Measurements from ENCODE around the gene BCL2L14.
A peak's percentile ranks its signal among the peaks of the same experiment; 100 is the strongest.

Gene BCL2L14

DNA sequence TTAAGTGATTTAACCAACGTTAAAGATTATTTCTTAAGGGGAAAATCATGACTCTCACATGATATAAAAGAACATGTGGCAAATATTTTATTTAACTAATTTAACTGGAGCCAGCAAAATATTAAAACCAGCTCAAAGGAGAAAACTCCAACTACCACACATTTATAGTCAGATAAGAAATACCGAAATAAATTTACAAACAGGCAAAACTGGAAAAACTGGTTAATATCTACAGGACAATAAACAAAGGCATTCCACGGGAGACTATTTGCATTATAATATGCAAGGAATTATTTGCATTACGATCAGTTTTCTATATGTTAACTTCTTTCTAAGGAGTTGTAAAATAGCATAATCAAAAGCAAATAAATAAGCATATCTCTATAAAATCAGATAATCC lies 13.8 kb upstream of the BCL2L14 start:
- no peaks in the 10 kb centered on the region for H3K79me2 ChIP-seq (ENCODE audit: control insufficient read depth, insufficient read depth, low read length, unreplicated experiment)
- H3K27me3 ChIP-seq (ENCODE audit: insufficient read depth, low read length): no peaks in the 10 kb centered on the region
- no peak overlapping the region for H3K4me3 ChIP-seq (ENCODE audit: low read depth, low read length)
- H3K4me1 ChIP-seq (ENCODE audit: control insufficient read depth, insufficient read depth, low read length, unreplicated experiment): no peaks in the 10 kb centered on the region
- no peak overlapping the region for H3K27ac ChIP-seq (ENCODE audit: low read depth, low read length)
- no peaks in the 10 kb centered on the region for H3K36me3 ChIP-seq (ENCODE audit: insufficient read depth, low read length)
- H2AFZ ChIP-seq (ENCODE audit: low read length, unreplicated experiment): no peak overlapping the region

DNA sequence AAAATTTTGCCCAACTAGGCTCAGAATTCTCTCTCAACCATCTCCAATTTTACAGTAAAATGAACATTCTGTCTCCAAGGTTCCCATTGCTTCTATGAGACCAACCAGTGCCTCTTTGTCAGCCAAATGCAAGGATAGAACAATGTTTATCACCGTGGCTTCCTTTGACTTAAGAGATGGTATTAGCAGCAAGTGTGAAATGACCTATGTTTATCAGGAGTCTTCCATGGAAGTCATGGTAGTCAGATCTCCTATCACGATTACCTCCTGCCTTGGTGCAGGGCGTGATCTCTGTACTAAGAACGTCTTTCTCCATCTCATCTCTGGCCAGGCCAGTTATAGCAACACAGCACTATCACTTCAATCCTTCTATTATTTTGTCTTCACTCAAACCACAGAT lies 6.1 kb upstream of the BCL2L14 start:
- H3K79me2 ChIP-seq (ENCODE audit: control insufficient read depth, insufficient read depth, low read length, unreplicated experiment): no peaks in the 10 kb centered on the region
- no peaks in the 10 kb centered on the region for H3K36me3 ChIP-seq (ENCODE audit: insufficient read depth, low read length)
- no peak overlapping the region for H2AFZ ChIP-seq (ENCODE audit: low read length, unreplicated experiment)

DNA sequence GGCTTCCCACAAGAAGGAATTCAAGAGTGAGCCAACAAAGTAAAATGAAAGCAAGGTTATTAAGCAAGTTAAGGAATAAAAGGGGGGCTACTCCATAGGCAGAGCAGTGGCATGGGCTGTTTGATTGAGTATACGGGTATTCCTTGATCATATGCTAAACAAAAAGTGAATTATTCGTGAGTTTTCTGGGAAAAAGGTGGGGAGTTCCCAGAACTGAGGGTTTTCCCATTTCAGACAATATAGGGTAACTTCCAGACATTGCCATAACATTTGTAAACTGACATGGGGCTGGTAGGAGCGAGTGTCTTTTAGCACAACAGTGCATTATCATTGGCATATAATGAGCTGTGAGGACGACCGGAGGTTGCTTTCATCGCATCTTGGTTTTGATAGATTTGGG lies 2.0 kb upstream of the BCL2L14 start:
- Histone ChIP-seq H3K36me3 (ENCODE audit: insufficient read depth, low read length) (no peaks in the 10 kb centered on the region), H3K27me3 (ENCODE audit: insufficient read depth, low read length) (peaks cover 23% of the 10 kb centered on the region)

More for the DNA sequence above, 6.1 kb upstream of the BCL2L14 start:
- H3K4me3 ChIP-seq (ENCODE audit: low read depth, low read length): no peak overlapping the region
- H3K27ac ChIP-seq (ENCODE audit: low read depth, low read length): no peak overlapping the region
- H3K27me3 ChIP-seq (ENCODE audit: insufficient read depth, low read length): peaks cover 10% of the 10 kb centered on the region; the same call in 1 of the 2 replicates
- H3K4me1 ChIP-seq (ENCODE audit: control insufficient read depth, insufficient read depth, low read length, unreplicated experiment): no peaks in the 10 kb centered on the region

DNA sequence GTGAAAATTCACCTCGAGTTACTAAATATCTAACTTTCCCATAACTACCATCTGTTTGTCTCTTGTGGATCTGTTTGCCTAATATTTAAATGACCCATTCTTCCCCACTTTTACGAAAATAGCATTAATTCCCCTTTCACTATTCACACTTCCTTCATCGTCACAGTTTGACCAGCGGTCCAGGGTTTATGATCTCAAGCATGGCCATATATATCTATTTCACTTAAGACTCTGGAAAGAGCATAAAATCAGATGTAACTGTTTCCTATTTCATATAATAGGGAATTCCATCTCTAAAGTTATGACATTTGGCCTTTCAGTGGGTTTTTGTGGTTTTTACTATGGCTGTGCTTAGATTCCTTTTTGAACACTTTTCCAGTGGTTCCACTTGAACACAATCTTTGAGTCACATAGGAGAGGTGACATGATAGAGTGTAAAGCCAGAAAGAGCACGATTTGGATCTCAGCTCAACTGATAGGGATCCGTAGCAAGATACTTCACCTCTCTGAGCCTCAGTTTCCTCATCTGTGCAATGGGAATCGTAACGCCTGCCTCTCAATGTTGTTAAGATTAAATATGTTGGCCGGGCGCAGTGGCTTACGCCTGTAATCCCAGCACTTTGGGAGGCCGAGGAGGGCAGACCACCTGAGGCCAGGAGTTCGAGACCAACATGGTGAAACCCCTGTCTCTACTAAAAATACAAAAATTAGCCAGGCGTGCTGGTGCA lies 754 bp upstream of the BCL2L14 start:
- H2AFZ ChIP-seq (ENCODE audit: low read length, unreplicated experiment): no peak overlapping the region
- no peaks in the 10 kb centered on the region for H3K36me3 ChIP-seq (ENCODE audit: insufficient read depth, low read length)
- peaks cover 23% of the 10 kb centered on the region for H3K27me3 ChIP-seq (ENCODE audit: insufficient read depth, low read length)
- H3K4me3 ChIP-seq (ENCODE audit: low read depth, low read length): no peak overlapping the region
- H3K79me2 ChIP-seq (ENCODE audit: control insufficient read depth, insufficient read depth, low read length, unreplicated experiment): no peaks in the 10 kb centered on the region
- no peak overlapping the region for H3K27ac ChIP-seq (ENCODE audit: low read depth, low read length)
- H3K4me1 ChIP-seq (ENCODE audit: control insufficient read depth, insufficient read depth, low read length, unreplicated experiment): no peaks in the 10 kb centered on the region

More for the DNA sequence above, 2.0 kb upstream of the BCL2L14 start:
- Histone ChIP-seq H2AFZ (ENCODE audit: low read length, unreplicated experiment) (no peak overlapping the region), H3K4me3 (ENCODE audit: low read depth, low read length) (no peak overlapping the region), H3K4me1 (ENCODE audit: control insufficient read depth, insufficient read depth, low read length, unreplicated experiment) (no peaks in the 10 kb centered on the region), H3K27ac (ENCODE audit: low read depth, low read length) (no peak overlapping the region), H3K79me2 (ENCODE audit: control insufficient read depth, insufficient read depth, low read length, unreplicated experiment) (no peaks in the 10 kb centered on the region)

DNA sequence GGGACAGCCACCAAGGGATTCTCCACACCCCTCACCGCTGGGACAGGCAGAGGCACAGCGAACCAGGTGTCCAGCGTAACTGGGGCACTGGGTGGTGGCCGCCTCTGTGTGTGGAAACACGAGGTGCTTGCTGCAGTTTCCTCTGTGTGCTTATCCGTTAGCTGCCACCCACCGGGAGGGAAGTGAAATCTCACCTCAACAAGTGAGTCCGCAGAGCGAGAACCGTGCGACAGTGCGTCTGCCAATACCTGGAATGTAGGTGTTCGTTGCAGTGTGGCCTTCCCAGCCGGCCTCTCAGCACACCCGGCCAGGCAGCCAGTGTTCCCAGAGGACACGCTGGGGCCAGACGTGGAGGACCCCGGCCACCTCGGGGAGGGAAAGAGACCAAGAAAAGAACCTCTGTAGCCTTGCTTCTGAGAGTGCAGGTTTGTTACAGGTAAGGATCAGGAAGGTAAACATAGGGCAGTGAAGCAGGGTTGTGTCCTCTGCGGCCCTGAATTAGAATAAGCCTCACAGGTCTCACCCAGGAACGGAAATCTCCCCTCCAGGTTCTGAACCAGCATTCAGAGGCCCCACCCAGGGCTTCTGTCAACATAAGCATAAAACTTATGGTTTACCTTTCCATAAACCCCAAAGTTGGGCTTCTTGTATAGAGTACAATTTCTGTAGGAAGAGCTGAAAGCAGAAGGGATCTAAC lies 1.5 kb downstream of the BCL2L14 start:
- Histone ChIP-seq H2AFZ (ENCODE audit: low read length, unreplicated experiment) (no peak overlapping the region), H3K4me3 (ENCODE audit: low read depth, low read length) (no peak overlapping the region), H3K4me1 (ENCODE audit: control insufficient read depth, insufficient read depth, low read length, unreplicated experiment) (no peaks in the 10 kb centered on the region), H3K79me2 (ENCODE audit: control insufficient read depth, insufficient read depth, low read length, unreplicated experiment) (no peaks in the 10 kb centered on the region), H3K36me3 (ENCODE audit: insufficient read depth, low read length) (no peaks in the 10 kb centered on the region), H3K27ac (ENCODE audit: low read depth, low read length) (no peak overlapping the region), H3K27me3 (ENCODE audit: insufficient read depth, low read length) (peaks cover 23% of the 10 kb centered on the region)

DNA sequence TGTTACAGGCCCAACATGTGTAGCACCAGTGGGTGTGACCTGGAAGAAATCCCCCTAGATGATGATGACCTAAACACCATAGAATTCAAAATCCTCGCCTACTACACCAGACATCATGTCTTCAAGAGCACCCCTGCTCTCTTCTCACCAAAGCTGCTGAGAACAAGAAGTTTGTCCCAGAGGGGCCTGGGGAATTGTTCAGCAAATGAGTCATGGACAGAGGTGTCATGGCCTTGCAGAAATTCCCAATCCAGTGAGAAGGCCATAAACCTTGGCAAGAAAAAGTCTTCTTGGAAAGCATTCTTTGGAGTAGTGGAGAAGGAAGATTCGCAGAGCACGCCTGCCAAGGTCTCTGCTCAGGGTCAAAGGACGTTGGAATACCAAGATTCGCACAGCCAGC lies 8.6 kb downstream of the BCL2L14 start:
- Histone ChIP-seq H2AFZ (ENCODE audit: low read length, unreplicated experiment) (no peak overlapping the region), H3K27ac (ENCODE audit: low read depth, low read length) (no peak overlapping the region), H3K36me3 (ENCODE audit: insufficient read depth, low read length) (no peaks in the 10 kb centered on the region), H3K4me1 (ENCODE audit: control insufficient read depth, insufficient read depth, low read length, unreplicated experiment) (peaks cover 11% of the 10 kb centered on the region), H3K4me3 (ENCODE audit: low read depth, low read length) (no peak overlapping the region), H3K79me2 (ENCODE audit: control insufficient read depth, insufficient read depth, low read length, unreplicated experiment) (no peaks in the 10 kb centered on the region), H3K27me3 (ENCODE audit: insufficient read depth, low read length) (no peaks in the 10 kb centered on the region)

DNA sequence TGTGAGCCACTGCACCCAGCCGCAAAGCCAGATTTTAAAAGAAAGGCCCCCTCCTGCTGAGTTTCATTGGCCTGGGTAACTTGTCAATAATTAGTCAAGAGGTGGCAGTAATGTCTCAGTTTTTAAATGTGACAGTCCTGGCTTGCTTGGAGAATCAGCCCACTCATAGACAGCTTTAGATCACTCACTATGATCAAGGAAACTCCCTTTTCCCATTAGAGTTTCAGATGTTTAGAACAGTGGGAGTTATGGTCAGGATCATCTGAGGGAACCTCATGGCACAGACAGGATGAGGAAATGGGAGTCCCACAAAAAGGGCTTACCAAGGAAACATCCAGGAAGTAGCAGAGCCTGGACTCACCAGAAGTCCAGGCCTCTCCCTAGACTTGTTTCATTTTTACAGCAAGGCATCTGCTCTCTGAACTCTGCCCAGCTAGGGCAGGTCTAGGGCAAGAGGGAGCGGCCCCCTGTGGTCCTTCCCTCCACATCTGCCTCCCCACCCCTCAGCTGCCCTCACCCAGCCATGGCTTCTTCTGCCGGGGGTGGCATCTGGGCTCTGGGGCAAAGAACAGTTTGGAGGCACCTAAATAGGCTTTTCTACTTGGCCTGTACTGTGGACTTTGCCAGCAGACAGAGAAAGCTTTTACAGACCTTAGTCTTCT lies 11.2 kb downstream of the BCL2L14 start:
- Histone ChIP-seq H3K27me3 (ENCODE audit: insufficient read depth, low read length) (no peaks in the 10 kb centered on the region), H2AFZ (ENCODE audit: low read length, unreplicated experiment) (peak overlapping the region; percentile 96), H3K79me2 (ENCODE audit: control insufficient read depth, insufficient read depth, low read length, unreplicated experiment) (no peaks in the 10 kb centered on the region), H3K4me1 (ENCODE audit: control insufficient read depth, insufficient read depth, low read length, unreplicated experiment) (peaks cover 11% of the 10 kb centered on the region), H3K36me3 (ENCODE audit: insufficient read depth, low read length) (no peaks in the 10 kb centered on the region), H3K4me3 (ENCODE audit: low read depth, low read length) (no peak overlapping the region), H3K27ac (ENCODE audit: low read depth, low read length) (peak overlapping the region; percentile 28)

DNA sequence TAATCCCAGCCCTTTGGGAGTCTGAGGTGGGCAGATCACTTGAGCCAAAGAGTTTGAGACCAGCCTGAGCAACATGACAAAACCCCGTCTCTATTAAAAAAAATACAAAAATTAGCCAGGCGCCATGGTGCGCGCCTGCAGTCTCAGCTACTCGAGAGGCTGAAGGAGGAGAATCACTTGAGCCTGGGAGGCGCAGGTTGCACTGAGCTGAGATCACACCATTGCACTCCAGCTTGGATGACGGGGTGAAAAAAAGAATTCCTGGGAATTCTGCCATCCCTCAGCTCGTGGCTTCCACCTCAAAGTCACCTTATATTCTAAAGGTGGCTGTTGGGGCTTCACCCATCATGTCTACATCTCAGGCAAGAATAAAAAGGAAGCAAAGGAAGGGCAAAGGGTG lies 12.9 kb downstream of the BCL2L14 start:
- Histone ChIP-seq H3K36me3 (ENCODE audit: insufficient read depth, low read length) (no peaks in the 10 kb centered on the region), H2AFZ (ENCODE audit: low read length, unreplicated experiment) (no peak overlapping the region), H3K4me1 (ENCODE audit: control insufficient read depth, insufficient read depth, low read length, unreplicated experiment) (peaks cover 11% of the 10 kb centered on the region), H3K27me3 (ENCODE audit: insufficient read depth, low read length) (no peaks in the 10 kb centered on the region), H3K79me2 (ENCODE audit: control insufficient read depth, insufficient read depth, low read length, unreplicated experiment) (no peaks in the 10 kb centered on the region), H3K4me3 (ENCODE audit: low read depth, low read length) (no peak overlapping the region), H3K27ac (ENCODE audit: low read depth, low read length) (no peak overlapping the region)

DNA sequence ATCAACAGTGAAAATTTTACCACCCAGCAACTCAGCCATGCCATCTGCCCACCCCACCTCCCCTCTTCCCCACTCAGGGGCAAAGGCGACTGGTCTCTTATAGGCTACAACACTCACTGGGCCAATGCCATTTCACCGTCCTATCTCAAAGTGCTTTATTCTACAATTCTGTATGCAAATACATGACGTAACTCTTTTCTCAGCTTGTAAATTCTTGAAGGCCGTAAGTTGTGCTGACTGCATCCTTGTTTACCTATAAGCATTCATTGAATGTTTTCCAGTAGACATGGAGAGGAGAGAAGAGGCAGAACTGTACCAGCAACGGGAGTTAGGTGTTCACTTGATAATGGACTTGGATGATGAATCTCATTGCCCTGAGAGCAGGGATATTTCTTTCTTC lies 15.6 kb downstream of the BCL2L14 start:
- Histone ChIP-seq H3K4me1 (ENCODE audit: control insufficient read depth, insufficient read depth, low read length, unreplicated experiment) (peaks cover 5% of the 10 kb centered on the region), H3K27ac (ENCODE audit: low read depth, low read length) (no peak overlapping the region), H2AFZ (ENCODE audit: low read length, unreplicated experiment) (no peak overlapping the region), H3K36me3 (ENCODE audit: insufficient read depth, low read length) (no peaks in the 10 kb centered on the region), H3K27me3 (ENCODE audit: insufficient read depth, low read length) (peaks cover 6% of the 10 kb centered on the region; the same call in 1 of the 2 replicates), H3K4me3 (ENCODE audit: low read depth, low read length) (no peak overlapping the region), H3K79me2 (ENCODE audit: control insufficient read depth, insufficient read depth, low read length, unreplicated experiment) (no peaks in the 10 kb centered on the region)

DNA sequence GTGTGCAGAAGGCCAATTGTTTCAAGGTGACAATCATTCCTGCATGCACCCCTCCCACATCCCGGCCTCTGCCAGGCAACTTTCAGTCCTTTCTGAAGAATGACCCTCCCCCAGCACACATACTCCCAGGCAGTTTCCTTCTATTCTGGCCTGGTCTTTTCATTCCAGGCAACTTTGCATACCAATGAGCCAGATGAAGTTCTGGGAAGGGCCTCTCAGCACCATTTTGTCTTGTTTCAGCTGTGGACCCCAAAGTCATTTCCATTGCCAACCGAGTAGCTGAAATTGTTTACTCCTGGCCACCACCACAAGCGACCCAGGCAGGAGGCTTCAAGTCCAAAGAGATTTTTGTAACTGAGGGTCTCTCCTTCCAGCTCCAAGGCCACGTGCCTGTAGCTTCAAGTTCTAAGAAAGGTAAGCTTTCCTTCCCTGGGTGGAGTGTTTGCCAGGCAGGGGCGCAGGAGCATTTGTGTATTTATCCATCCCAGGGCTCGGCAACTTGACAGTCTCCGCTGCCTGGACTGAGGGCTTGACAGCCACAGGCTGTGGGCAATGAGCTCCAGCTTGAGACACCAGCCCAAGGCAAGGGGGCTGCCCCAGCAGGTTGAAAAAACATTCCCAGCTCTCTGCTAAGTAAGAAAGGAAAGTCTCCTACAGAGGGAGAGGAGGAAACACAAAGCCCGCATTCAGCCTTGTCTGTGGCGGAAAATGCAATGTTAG lies 16.4 kb downstream of the BCL2L14 start:
- Histone ChIP-seq H3K4me1 (ENCODE audit: control insufficient read depth, insufficient read depth, low read length, unreplicated experiment) (peaks cover 1% of the 10 kb centered on the region), H3K36me3 (ENCODE audit: insufficient read depth, low read length) (no peaks in the 10 kb centered on the region), H3K79me2 (ENCODE audit: control insufficient read depth, insufficient read depth, low read length, unreplicated experiment) (no peaks in the 10 kb centered on the region), H3K27me3 (ENCODE audit: insufficient read depth, low read length) (peaks cover 8% of the 10 kb centered on the region; the same call in 1 of the 2 replicates), H3K27ac (ENCODE audit: low read depth, low read length) (no peak overlapping the region), H2AFZ (ENCODE audit: low read length, unreplicated experiment) (no peak overlapping the region), H3K4me3 (ENCODE audit: low read depth, low read length) (no peak overlapping the region)

Measured in ACC112 (cell line).